Stomach smooth muscle (tissue), 2 donors: Measurements from ENCODE around the gene AGR3.

Experiments used
- H3K27ac ChIP-seq: one replicate; pipeline ENCODE4 v1.7.0; 2013; ENCODE audit warnings: mild to moderate bottlenecking, low read length, inconsistent platforms
- H3K27me3 ChIP-seq, 2 donors: one replicate each; pipeline ENCODE4 v1.7.0; 2013; ENCODE audit warnings: low read length in 2 of 2; ENCODE audit not compliant: insufficient read depth in 2 of 2, control insufficient read depth in 1 of 2
- H3K36me3 ChIP-seq, 2 donors: one replicate each; pipeline ENCODE4 v1.7.0; 2013; ENCODE audit warnings: low read length in 2 of 2; ENCODE audit not compliant: control insufficient read depth in 2 of 2, insufficient read depth in 2 of 2
- H3K4me1 ChIP-seq: one replicate; pipeline ENCODE4 v1.7.0; 2013; ENCODE audit warnings: low read length; ENCODE audit not compliant: control insufficient read depth, insufficient read depth
- H3K4me3 ChIP-seq, 2 donors: one replicate each; pipeline ENCODE4 v1.7.0; 2013; ENCODE audit warnings: low read length in 2 of 2
- H3K9ac ChIP-seq, 2 donors: one replicate each; pipeline ENCODE4 v1.7.0; 2013; ENCODE audit warnings: low read length in 2 of 2, mild to moderate bottlenecking in 1 of 2
- H3K9me3 ChIP-seq, 2 donors: one replicate each; pipeline ENCODE4 v1.7.0; 2013; ENCODE audit warnings: low read length in 2 of 2; ENCODE audit not compliant: control insufficient read depth in 2 of 2
- donor health status: healthy.
- donor health status: Pancreatic carcinoma.

Gene AGR3

DNA sequence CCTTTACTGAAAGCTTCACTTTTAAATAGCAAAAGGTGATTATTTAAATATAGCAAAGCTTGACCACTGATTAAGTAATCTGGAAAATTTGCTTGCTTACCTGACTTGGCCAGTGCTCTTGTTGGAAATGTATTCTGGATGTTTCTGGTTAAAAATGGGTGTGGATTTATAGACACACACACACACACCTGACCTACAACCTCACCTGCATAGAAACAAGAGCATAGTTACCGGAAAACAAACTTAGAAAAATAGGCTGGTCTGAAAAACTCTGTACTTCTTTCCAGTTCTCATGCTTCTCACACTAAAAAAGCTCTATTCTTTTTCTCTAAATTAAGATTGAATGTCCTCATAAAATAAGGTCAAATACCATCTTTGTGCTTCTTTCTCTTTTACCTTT lies at the start of gene AGR3:
TSS of gene AGR3 (minus strand) at position 140 of the 400 bp plus-strand sequence. CDS start 3,365 bp downstream, outside the sequence.
- Histone ChIP-seq H3K36me3 (no peaks in the 10 kb centered on the region), H3K27me3 (no peaks in the 10 kb centered on the region), H3K4me3 (no peak within 1 kb of the TSS), H3K27ac (no peak within 1 kb of the TSS), H3K4me1 (no peaks in the 10 kb centered on the region), H3K9ac (no peak within 1 kb of the TSS), H3K9me3 (no peaks in the 10 kb centered on the region)

DNA sequence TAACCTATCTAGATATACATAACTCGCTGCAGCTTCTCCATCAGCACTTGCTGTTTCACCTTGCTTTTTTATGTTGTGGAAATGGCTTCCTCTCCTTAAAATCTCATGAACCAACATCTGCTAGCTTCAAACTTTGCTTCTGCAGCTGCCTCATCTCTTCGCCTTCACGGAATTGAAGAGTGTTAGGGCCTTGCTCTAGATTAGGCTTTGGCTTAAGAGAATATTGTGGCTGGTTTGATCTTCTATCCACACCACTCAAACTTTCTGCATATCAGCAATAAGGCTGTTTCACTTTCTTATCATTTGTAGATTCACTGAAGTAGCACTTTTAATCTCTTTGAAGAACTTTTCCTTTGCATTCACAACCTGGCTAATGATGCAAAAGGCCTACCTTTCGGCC lies 49.2 kb upstream of the AGR3 start:
- Histone ChIP-seq H3K4me3 (no peak overlapping the region), H3K9ac (no peak overlapping the region), H3K4me1 (no peaks in the 10 kb centered on the region), H3K27ac (no peak overlapping the region), H3K27me3 (no peaks in the 10 kb centered on the region), H3K36me3 (no peaks in the 10 kb centered on the region), H3K9me3 (no peaks in the 10 kb centered on the region)

DNA sequence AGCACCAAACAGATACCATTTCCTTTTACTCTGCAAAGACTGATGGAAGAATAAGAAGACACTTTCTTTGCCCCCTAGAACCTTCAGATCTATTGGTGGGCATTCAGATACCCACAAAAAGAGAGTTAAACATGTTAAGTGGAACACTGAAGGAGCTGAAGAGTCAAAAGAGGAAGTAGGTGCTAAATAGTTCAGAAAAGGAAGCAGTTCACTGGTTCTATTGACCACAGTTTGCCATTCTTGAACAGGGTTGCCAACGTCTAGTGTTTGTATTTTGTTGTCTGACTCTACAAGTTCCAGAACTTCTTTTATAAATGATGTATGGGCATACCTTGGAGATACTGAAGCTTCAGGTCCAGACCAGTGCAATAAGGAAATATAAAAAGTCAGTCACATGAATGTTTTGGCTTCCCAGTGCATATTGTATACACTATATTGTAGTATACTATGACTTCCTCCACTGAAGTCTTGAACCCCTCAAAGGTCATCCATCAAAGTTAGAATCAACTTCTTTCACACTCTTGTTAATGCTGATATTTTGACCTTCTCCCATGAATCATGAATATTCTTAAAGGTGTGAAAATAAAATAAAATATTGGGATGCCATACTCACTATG lies 47.5 kb upstream of the AGR3 start:
- Histone ChIP-seq H3K4me3 (no peak overlapping the region), H3K36me3 (no peaks in the 10 kb centered on the region), H3K9ac (no peak overlapping the region), H3K27me3 (no peaks in the 10 kb centered on the region), H3K27ac (no peak overlapping the region), H3K4me1 (no peaks in the 10 kb centered on the region), H3K9me3 (no peaks in the 10 kb centered on the region)

DNA sequence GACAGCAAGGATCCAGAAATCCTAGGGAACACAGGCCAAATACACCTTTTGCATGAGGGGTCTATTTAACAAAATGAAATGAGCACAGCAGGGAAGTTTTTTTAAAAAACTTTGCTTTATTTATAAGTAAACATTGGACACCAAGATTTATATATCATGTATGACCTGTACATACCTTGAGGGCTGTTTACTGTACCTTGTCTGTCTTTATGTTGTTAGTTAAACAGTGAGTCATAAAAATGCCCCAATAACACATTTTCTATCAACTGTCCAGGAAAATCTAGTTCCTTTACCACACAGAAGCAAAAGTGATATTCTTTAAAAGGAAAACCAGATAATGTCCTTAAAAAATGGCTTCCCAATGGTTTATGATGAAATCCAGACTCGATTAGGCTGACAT lies 45.1 kb upstream of the AGR3 start:
- H3K36me3 ChIP-seq = no peaks in the 10 kb centered on the region
- no peak overlapping the region for H3K27ac ChIP-seq
- H3K9ac ChIP-seq = no peak overlapping the region
- no peak overlapping the region for H3K4me3 ChIP-seq
- no peaks in the 10 kb centered on the region for H3K4me1 ChIP-seq
- no peaks in the 10 kb centered on the region for H3K27me3 ChIP-seq
- no peaks in the 10 kb centered on the region for H3K9me3 ChIP-seq

DNA sequence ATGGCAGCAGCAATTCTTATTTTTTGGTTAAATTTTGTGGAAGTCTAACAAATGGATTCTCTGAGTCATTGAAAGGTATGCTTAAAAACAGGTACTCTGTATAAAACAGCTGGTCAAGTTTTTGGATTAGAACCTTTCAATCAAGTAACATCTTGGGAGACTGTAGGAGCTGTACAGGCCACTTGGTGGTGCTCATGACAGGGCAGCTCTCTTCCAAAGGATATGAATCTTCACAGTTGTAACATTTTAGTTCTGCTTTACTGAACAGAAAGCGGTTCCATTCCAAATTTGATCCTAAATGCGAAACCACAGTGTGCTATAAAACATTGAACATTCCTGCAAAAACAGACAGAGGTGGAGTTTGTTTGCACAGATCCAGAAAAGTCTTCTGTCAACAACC lies 44.5 kb upstream of the AGR3 start:
- H3K9me3 ChIP-seq = no peaks in the 10 kb centered on the region
- no peak overlapping the region for H3K9ac ChIP-seq
- H3K36me3 ChIP-seq = no peaks in the 10 kb centered on the region
- no peak overlapping the region for H3K27ac ChIP-seq
- no peaks in the 10 kb centered on the region for H3K27me3 ChIP-seq
- no peak overlapping the region for H3K4me3 ChIP-seq
- H3K4me1 ChIP-seq = no peaks in the 10 kb centered on the region

DNA sequence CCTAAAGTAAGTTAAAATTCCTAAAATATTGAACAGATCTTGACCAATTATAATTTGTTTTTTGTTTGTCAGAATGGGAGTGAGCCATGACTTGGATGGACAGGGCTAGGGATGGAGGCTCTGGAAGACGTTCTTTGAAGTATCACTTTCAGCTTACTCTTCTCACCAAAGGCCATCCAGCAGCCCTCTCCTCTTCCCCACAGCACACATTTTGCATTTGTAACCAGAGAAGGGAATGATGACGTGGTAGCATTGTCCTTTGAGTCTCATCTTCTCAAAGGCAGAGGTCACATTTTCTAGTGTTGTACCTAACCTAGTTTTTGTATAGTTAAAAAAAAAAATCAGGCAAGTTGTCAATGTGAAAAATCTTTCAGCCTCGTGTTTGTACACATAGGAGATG lies 43.8 kb upstream of the AGR3 start:
- Histone ChIP-seq H3K4me3 (no peak overlapping the region), H3K4me1 (no peaks in the 10 kb centered on the region), H3K36me3 (no peaks in the 10 kb centered on the region), H3K27me3 (no peaks in the 10 kb centered on the region), H3K9me3 (no peaks in the 10 kb centered on the region), H3K9ac (no peak overlapping the region), H3K27ac (no peak overlapping the region)

DNA sequence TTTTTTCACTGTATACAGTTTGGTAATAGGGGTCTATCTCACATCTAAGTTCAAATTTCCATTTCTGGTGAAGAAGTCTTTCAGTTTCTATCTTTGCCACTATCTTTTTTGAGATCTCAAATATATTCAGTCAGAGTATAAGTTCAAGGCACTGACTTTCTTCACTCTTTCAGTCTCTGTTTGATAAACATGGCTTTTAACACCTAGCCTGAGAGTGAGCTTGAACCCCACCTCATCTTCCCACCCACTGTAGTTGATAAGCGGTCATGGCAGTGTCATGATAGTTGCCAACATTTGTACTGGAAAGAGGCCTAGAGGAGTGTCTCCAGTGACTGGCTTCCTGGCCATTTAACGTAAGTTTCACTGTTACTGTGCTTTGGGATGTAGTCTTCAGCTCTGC lies 41.2 kb upstream of the AGR3 start:
- no peaks in the 10 kb centered on the region for H3K4me1 ChIP-seq
- H3K9ac ChIP-seq = no peak overlapping the region
- no peaks in the 10 kb centered on the region for H3K27me3 ChIP-seq
- no peaks in the 10 kb centered on the region for H3K36me3 ChIP-seq
- H3K27ac ChIP-seq = no peak overlapping the region
- no peaks in the 10 kb centered on the region for H3K9me3 ChIP-seq
- no peak overlapping the region for H3K4me3 ChIP-seq

DNA sequence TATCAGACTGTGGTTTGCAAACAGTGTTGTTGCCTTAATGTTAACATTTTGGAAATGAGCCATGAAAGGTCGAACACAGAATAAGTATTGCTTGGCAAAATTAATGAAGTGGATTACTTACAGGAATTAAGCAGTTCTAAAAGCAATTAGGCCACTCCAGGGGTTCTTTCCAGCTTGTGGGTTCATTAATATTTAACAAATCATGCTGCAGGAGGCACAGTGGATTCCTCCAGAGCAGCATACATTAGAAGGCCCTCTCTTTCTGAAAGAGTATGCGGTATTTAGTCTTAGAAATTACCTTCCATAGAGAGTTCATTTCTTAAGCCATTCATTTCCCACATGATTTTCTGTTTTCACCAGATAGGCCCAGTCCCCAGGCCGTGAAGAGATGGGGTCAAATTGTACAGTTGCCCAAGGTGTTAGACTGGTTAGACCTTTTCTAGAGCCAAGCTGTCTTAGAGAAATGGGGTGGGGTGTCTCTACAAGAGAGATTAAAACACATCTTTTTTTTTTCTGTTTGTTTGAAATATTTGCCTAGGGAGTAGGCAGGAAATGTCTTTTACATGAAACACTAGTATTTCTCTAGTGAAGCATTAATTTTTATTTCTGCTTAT lies 40.0 kb upstream of the AGR3 start:
- Histone ChIP-seq H3K27ac (no peak overlapping the region), H3K27me3 (no peaks in the 10 kb centered on the region), H3K4me3 (no peak overlapping the region), H3K9me3 (no peaks in the 10 kb centered on the region), H3K4me1 (no peaks in the 10 kb centered on the region), H3K9ac (no peak overlapping the region), H3K36me3 (no peaks in the 10 kb centered on the region)

DNA sequence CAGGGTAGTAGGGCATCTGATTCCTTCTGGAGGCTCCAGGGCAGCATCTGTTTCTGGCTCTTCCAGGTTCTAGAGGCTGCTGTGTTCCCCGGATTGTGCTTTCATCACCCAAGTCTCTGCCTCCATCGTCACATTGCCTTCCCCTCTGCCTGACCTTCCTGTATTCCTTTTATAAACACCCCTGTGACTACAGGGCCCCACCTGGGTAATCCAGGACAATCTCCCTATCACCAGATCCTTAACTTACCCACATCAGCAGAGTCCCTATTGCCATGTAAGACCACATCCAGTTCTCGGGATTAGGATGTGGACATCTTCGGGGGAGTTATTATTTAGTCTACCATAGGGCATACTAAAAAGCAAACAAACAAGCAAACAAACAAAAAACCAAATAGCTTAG lies 39.4 kb upstream of the AGR3 start:
- no peak overlapping the region for H3K4me3 ChIP-seq
- no peaks in the 10 kb centered on the region for H3K27me3 ChIP-seq
- no peaks in the 10 kb centered on the region for H3K4me1 ChIP-seq
- no peak overlapping the region for H3K9ac ChIP-seq
- no peak overlapping the region for H3K27ac ChIP-seq
- no peaks in the 10 kb centered on the region for H3K9me3 ChIP-seq
- no peaks in the 10 kb centered on the region for H3K36me3 ChIP-seq

DNA sequence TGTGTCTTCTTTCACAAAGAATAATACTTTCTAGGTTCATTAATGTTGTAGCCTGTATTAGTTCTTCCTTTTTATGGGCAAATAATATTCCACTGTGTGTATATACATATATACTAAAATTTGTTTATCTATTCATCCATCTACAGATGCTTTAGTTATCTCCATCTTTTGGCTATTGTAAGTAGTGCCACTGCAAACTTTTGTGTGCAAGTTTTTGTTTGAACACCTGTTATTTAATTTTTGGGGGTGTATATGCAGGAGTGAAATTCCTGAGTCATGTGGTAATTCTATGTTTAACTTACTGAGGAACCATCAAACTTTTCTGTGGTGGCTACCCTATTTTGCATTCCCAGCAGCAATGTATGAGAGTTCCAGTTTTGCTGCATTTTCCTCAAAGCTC lies 37.7 kb upstream of the AGR3 start:
- Histone ChIP-seq H3K27ac (no peak overlapping the region), H3K4me1 (no peaks in the 10 kb centered on the region), H3K9me3 (no peaks in the 10 kb centered on the region), H3K4me3 (no peak overlapping the region), H3K27me3 (no peaks in the 10 kb centered on the region), H3K9ac (no peak overlapping the region), H3K36me3 (no peaks in the 10 kb centered on the region)

DNA sequence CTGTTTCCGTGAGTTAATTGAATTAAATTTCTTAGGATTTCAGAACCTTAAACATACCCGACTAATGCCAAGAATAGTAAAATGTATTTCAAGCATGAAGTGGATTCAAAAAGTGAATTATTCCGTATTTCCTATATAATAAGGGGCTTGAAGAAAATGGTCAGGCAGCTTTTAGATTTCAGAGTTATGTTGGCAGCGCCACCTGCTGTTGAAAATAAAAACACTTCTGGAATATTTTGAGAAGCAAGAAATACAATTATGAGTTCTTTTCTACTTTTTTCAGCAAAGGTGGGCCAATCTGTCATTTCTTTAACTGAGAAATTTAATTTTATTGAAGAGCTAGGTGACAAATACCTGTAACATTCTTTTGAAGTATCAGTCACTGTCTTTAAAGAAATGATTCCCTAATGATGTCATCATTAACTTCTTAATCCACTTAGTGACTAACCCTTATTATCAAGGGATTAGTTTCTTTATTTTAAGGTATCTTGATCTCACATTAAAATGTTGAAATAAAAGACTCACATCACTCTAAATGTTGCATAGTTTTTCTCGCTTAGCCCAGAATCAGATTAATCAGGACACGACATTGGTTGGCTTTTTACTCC lies 36.6 kb upstream of the AGR3 start:
- no peaks in the 10 kb centered on the region for H3K27me3 ChIP-seq
- H3K36me3 ChIP-seq = no peaks in the 10 kb centered on the region
- no peaks in the 10 kb centered on the region for H3K9me3 ChIP-seq
- H3K4me3 ChIP-seq = no peak overlapping the region
- no peak overlapping the region for H3K27ac ChIP-seq
- no peaks in the 10 kb centered on the region for H3K4me1 ChIP-seq
- H3K9ac ChIP-seq = no peak overlapping the region
